ENCODE data around the gene TMEM47. TPM values are rescaled to one million over a fixed set of nuclear protein-coding genes. Genes with fewer than 3 reads are reported as not detected.

The TMEM47 gene
- total RNA-seq, 1 donor from 2014 or later, result 8.2 TPM

DNA sequence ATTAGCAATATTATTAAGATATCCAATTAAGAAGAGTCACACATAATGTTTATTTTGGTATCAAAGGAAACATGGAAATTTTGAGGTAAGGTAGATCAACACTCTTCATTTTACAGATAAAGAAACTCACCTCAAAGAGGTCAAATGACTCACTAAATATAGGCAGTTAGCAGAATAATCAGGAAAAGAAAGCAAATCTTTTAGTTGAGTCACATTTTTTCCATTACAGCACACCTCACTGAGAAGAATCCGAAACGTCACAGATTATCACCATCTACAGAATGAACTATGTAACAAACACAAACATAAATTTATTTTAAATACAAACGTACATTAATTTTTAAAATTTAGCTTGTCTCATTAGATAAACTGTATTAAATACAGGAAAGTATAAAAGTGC is 70.1 kb downstream of the TMEM47 start:
- DNase-seq (ENCODE audit: low read depth), result no peak
- H3K4me3 ChIP-seq (ENCODE audit: low read depth, low read length), result no peak overlapping the region
- TF ChIP-seq, protein P1, sequence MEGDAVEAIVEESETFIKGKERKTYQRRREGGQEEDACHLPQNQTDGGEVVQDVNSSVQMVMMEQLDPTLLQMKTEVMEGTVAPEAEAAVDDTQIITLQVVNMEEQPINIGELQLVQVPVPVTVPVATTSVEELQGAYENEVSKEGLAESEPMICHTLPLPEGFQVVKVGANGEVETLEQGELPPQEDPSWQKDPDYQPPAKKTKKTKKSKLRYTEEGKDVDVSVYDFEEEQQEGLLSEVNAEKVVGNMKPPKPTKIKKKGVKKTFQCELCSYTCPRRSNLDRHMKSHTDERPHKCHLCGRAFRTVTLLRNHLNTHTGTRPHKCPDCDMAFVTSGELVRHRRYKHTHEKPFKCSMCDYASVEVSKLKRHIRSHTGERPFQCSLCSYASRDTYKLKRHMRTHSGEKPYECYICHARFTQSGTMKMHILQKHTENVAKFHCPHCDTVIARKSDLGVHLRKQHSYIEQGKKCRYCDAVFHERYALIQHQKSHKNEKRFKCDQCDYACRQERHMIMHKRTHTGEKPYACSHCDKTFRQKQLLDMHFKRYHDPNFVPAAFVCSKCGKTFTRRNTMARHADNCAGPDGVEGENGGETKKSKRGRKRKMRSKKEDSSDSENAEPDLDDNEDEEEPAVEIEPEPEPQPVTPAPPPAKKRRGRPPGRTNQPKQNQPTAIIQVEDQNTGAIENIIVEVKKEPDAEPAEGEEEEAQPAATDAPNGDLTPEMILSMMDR (conservative IDR thresholded peaks at IDR 0.05; ENCODE audit: low read depth, low read length), result no peak

DNA sequence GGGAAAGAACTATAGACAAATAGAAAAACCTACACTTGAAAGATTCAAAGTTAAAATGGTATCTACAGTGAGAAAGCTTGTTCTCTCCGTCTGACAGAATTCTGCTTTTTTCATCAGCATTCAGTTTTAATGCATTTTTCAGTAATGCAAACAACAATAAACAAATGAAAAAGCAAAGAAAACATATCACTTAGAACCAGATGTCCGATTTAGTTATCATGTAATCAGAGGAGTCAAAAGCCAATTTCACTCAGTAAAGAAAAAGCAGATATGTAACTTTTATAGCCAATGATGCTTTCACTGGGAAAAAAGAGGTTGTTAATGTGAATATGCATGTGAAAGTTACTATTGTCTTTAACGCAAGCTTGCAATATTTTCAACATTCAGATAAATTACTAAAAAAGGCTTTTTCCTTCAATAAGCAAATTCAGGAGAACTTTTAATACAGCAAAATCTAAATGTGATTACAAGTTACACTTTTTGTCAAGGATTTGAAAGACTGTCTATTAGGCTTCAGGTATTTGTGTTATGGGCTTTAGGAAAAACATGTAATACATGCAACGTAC is 70.7 kb downstream of the TMEM47 start:
- TF ChIP-seq, protein P1 (conservative IDR thresholded peaks at IDR 0.05; ENCODE audit: low read depth, low read length), result no peak

DNA sequence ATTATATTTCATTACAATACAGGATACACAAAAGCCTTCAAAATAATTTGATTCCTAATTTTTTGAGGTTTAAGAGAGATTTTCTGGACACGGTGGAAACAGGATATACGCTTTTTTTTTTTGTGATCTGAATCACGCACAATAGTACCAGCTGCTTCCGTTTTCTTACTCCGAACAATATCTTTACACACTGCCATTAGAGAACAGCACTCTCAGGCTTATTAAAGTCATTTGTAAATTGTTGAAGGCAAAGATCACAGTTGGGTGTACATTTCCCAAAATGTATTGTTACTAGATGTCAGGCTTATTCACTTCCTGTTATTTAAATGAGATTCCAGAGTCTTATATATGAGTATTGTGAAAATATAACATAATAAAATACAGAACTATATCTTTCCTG is 71.5 kb downstream of the TMEM47 start:
- no peak for DNase-seq (ENCODE audit: low read depth)
- TF ChIP-seq, protein P1 (conservative IDR thresholded peaks at IDR 0.05; ENCODE audit: low read depth, low read length), result no peak
- no peak overlapping the region for H3K4me3 ChIP-seq (ENCODE audit: low read depth, low read length)

More for the DNA sequence above, 70.7 kb downstream of the TMEM47 start:
- no peak for DNase-seq (ENCODE audit: low read depth)
- H3K4me3 ChIP-seq (ENCODE audit: low read depth, low read length), result no peak overlapping the region

DNA sequence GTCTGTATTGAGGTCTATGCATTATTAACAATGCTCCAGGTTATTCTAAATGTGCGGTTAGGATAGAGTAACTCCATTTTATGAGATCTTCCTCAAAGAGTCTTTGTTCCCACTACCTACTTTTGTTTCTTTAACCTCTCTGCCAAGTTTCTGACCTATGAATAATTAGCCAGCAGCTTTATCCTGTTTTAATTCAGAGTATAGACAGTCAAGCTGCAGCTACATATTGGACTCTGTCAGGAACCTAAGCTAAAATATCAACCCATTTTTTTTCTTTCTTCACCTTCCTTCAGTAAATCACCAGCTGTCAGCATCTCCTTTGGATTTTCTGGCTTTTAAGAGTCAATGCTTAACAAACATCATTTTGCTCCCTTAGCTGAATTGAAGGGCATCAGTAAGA is 72.3 kb downstream of the TMEM47 start:
- DNase-seq (ENCODE audit: low read depth), result no peak
- no peak overlapping the region for H3K4me3 ChIP-seq (ENCODE audit: low read depth, low read length)
- TF ChIP-seq, protein P1 (conservative IDR thresholded peaks at IDR 0.05; ENCODE audit: low read depth, low read length), result no peak

DNA sequence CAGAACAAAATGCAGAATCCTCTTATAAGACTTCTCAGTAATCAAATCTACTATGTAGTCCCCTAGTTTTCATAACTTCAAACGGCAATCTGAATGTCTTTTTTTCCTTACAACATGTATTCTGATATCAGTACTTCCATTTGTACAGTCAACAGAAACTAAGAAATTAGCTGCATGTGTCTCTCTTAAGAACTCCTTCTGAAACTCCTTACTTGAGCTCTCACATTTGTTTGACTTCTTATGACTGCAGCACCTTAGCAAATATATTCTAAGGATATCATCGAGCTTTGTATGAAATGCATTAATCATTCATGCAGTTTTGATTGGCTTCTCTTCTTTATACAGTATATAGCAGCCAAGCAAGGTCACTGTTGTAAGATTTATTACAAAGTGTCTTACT is 77.0 kb downstream of the TMEM47 start:
- H3K4me3 ChIP-seq (ENCODE audit: low read depth, low read length), result no peak overlapping the region
- DNase-seq (ENCODE audit: low read depth), result no peak
- TF ChIP-seq, protein P1 (conservative IDR thresholded peaks at IDR 0.05; ENCODE audit: low read depth, low read length), result no peak

DNA sequence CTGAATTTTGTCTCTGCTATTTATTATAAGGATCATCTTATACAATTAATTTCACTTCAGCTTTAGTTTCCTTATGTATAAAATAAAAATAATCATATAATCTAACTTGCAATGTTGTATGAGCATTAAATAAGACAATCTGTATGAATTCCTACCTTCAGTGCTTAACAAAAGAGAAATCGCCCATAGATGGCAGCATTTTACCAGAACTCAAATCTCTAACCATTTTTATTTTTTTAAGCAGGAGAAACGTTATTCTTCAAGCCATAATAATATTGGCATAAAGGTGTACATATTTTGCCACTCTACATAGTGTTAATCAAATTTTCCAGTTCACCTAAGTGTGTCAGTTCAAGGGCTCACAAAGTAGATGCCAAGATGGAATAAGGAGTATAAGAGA is 78.8 kb downstream of the TMEM47 start:
- DNase-seq (ENCODE audit: low read depth), result no peak
- no peak overlapping the region for H3K4me3 ChIP-seq (ENCODE audit: low read depth, low read length)
- TF ChIP-seq, protein P1 (conservative IDR thresholded peaks at IDR 0.05; ENCODE audit: low read depth, low read length), result peak; percentile 43
